Neural progenitor cell (in vitro differentiated cells): ENCODE measurements around the gene ADAM10.

ENCODE experiments used
- EZH2 ChIP-seq: fragments of 200-600 bp; sonication (generic); IDR thresholded peaks from 2 replicates; pipeline ENCODE4 v1.6.1; 2017; ENCODE audit warnings: antibody characterized with exemption, mild to moderate bottlenecking, moderate library complexity
- EZH2phosphoT487 ChIP-seq: fragments of 200-600 bp; sonication (generic); IDR thresholded peaks from 2 replicates; pipeline ENCODE4 v1.6.1; 2017; ENCODE audit warnings: antibody characterized with exemption
- TF ChIP-seq, protein P1 (sequence below): fragments of 200-600 bp; sonication (generic); IDR thresholded peaks from 2 replicates; pipeline ENCODE4 v1.5.1; 2017; ENCODE audit warnings: antibody characterized with exemption, mild to moderate bottlenecking

DNA sequence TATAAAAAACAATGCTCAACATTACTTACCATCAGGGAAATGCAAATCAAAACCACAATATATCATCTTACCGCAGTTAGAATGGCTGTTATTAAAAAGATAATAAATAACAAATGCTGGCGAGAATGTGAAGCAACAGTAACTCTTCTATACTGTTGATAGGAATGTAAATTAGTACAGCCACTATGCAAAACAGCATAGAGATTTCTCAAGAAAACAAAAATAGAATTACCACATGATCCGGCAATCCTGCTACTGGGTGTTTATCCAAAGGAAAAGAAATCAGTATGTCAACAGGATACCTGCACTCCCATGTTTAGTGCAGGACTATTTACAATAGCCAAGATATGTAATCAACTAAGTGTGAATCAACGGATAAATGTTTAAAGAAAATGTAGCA, 48.1 kb downstream of the ADAM10 start:
- TF ChIP-seq EZH2: no peak
- TF ChIP-seq, protein P1, sequence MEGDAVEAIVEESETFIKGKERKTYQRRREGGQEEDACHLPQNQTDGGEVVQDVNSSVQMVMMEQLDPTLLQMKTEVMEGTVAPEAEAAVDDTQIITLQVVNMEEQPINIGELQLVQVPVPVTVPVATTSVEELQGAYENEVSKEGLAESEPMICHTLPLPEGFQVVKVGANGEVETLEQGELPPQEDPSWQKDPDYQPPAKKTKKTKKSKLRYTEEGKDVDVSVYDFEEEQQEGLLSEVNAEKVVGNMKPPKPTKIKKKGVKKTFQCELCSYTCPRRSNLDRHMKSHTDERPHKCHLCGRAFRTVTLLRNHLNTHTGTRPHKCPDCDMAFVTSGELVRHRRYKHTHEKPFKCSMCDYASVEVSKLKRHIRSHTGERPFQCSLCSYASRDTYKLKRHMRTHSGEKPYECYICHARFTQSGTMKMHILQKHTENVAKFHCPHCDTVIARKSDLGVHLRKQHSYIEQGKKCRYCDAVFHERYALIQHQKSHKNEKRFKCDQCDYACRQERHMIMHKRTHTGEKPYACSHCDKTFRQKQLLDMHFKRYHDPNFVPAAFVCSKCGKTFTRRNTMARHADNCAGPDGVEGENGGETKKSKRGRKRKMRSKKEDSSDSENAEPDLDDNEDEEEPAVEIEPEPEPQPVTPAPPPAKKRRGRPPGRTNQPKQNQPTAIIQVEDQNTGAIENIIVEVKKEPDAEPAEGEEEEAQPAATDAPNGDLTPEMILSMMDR: no peak
- no peak for TF ChIP-seq EZH2phosphoT487
